Measurements from ENCODE around the gene WDR91.

DNA sequence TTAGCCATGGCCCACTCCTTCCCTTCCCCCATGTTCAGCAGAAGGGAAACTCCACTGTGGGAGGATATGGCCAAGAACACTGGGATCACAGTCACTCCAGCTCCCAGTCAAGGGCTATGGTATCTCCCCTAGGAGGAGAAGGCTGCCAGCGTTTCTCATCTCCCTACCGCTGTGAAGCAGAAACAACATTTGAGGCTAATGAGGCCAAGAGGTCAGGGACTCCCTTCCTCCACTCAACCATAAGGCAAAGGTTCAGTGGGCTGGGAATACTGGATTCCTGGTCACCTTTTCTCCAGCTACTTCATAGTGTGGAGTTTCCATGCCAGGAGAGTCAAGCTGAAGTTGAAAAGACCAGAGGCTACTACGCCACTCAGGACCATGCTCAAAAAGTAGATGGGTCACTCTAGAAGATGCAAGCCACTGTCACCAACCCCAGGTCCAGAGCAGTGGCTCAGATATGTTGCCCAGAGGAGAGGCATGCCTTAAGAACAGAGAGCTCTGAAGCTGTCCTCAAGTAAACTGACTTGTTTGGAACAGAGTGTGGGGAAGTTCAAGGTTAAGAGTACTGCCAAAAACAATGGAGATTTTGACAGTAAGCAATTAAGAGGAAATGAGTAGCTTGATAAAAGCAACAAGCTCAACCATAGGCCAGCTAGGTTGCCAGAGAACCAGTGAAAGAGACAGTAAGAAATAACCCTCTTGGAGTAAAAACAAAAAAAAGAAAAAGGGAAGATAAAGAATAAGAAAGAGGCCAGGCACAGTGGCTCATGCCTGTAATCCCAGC, 67.2 kb downstream of the WDR91 start:
- no peak for TF ChIP-seq YY1 (IDR thresholded peaks at IDR 0.05; ENCODE audit: insufficient read depth, insufficient read length)
- TF ChIP-seq ZNF274 (IDR thresholded peaks at IDR 0.05; ENCODE audit: low read depth, low read length) = no peak

Data from NT2/D1 (cell line).